Fibroblast of pulmonary artery (primary cell): ENCODE results near the gene GMPPA.

ENCODE experiments used
- DNase-seq: peaks from one replicate; pipeline ENCODE4 v3.0.0-alpha.2; 2010; ENCODE audit warnings: low read depth
- H3K4me3 ChIP-seq: replicated peaks from 2 replicates; pipeline ENCODE4 v1.5.1; 2011; ENCODE audit warnings: low read depth, mild to moderate bottlenecking, control low read depth, low read length, moderate library complexity
- TF ChIP-seq, protein P1 (sequence below): IDR thresholded peaks from 2 replicates; pipeline ENCODE4 v1.5.1; 2011; ENCODE audit warnings: mild to moderate bottlenecking, control low read depth, low read length, inconsistent platforms; ENCODE audit errors: missing control alignments

Gene GMPPA

GRCh38 chr2:219510512-219511135 is 11.9 kb downstream of the GMPPA start:
- no peak for DNase-seq
- H3K4me3 ChIP-seq, result no peak overlapping the region

DNA sequence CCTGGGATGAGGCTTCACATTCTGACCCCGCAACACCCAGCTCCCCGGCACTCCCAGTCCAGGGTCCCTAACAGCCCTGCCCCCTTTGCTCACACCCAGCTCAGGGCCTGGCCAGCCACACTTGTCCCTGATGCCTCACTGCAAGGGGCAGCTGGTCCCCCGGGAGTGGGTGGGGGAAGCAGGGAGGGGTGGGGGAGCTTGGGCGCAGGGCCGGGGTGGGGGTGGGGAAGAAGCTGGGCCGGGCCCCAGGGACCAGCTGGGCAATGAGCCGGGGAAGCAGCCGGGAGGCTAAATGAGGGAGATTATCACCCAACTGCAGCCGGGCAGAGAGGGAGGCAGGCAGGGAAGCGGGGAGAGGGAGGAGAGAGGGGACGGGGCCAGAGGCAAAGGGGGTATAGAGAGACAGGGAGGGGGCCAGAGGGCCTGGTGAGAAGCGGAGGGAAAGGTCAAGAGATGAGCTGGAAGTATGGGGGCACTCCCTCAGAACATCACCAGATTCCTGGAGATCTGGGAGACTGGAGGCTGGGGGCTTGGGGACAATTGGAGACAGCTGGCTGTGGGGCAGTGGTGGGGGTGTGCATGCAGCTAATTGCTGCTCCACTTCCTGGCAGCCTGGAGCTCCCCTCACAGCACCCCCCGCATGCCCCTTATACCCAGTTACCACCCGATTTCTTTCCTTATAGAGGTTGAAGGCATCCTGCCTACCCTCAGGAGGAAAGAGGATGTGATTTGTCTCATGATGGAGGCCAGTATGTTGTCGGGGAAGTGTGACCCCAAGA is 13.0 kb downstream of the GMPPA start:
- DNase-seq, result no peak

More at GRCh38 chr2:219510512-219511135, 11.9 kb downstream of the GMPPA start:
- TF ChIP-seq, protein P1, sequence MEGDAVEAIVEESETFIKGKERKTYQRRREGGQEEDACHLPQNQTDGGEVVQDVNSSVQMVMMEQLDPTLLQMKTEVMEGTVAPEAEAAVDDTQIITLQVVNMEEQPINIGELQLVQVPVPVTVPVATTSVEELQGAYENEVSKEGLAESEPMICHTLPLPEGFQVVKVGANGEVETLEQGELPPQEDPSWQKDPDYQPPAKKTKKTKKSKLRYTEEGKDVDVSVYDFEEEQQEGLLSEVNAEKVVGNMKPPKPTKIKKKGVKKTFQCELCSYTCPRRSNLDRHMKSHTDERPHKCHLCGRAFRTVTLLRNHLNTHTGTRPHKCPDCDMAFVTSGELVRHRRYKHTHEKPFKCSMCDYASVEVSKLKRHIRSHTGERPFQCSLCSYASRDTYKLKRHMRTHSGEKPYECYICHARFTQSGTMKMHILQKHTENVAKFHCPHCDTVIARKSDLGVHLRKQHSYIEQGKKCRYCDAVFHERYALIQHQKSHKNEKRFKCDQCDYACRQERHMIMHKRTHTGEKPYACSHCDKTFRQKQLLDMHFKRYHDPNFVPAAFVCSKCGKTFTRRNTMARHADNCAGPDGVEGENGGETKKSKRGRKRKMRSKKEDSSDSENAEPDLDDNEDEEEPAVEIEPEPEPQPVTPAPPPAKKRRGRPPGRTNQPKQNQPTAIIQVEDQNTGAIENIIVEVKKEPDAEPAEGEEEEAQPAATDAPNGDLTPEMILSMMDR, result no peak

GRCh38 chr2:219512524-219513216 is 14.0 kb downstream of the GMPPA start:
- H3K4me3 ChIP-seq, result no peak overlapping the region
- TF ChIP-seq, protein P1, result no peak
- DNase-seq, result no peak

More for the DNA sequence above, 13.0 kb downstream of the GMPPA start:
- no peak overlapping the region for H3K4me3 ChIP-seq
- TF ChIP-seq, protein P1, result no peak

DNA sequence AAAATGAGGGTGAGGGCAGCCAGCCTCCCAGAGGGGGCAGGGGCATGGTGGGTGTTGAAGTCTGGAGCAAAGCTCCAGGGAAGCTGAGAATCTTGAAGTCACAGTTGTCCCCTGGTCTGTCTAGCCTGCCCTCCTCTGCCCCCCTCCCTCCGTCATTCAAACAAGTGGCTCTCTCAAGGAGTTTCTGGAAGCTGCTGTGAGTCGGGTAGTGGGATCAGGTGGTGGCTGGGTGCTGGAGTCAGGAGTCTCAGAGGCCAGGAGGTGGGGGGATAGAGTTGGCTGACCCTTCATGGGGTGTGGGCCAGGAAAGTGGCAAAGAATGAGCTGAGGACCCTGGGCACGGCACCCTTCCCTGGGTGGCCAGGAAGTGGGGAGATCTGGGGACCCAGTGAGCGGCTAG is 15.1 kb downstream of the GMPPA start:
- DNase-seq, result no peak
- TF ChIP-seq, protein P1, result no peak
- H3K4me3 ChIP-seq, result no peak overlapping the region

- no peak for DNase-seq
- no peak within 1 kb of the TSS for H3K4me3 ChIP-seq
- TF ChIP-seq, protein P1, result no peak
Measured at GRCh38 chr2:219514196-219514761, 15.6 kb downstream of the GMPPA start, which contains the start of gene ASIC4. TSS of gene ASIC4 (plus strand) at chr2:219514482. CDS start at chr2:219514725, 243 bp downstream.

DNA sequence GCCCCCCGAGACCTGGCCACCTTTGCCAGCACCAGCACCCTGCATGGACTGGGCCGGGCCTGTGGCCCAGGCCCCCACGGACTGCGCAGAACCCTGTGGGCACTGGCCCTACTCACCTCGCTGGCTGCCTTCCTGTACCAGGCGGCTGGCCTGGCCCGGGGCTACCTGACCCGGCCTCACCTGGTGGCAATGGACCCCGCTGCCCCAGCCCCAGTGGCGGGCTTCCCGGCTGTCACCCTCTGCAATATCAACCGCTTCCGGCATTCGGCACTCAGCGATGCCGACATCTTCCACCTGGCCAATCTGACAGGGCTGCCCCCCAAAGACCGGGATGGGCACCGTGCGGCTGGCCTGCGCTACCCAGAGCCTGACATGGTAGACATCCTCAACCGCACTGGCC is 16.1 kb downstream of the GMPPA start:
- TF ChIP-seq, protein P1, result no peak
- no peak overlapping the region for H3K4me3 ChIP-seq
- no peak for DNase-seq
